Esophagus muscularis mucosa (tissue), 4 donors: ENCODE data around the gene TMEM255B. TPM values are rescaled to one million over a fixed set of nuclear protein-coding genes. Genes with fewer than 3 reads are reported as not detected.

Source experiments
- DNase-seq: peaks from one replicate; pipeline ENCODE4 v3.0.0-alpha.2; 2017; ENCODE audit errors: extremely low spot score
- H3K27ac ChIP-seq, 4 donors: fragments of 200-600 bp; sonication (generic); replicated peaks in 1 of 4; 1 replicate in 3 of 4; 2 replicates in 1 of 4; pipeline ENCODE4 v1.5.1; 2016 to 2019; ENCODE audit warnings: mild to moderate bottlenecking in 1 of 4
- H3K27me3 ChIP-seq, 4 donors: fragments of 200-600 bp; sonication (generic); one replicate each; pipeline versions ENCODE4 v1.5.1 to v1.6.0; 2016 to 2019
- H3K36me3 ChIP-seq, 4 donors: fragments of 200-600 bp; sonication (generic); one replicate each; pipeline ENCODE4 v1.5.1; 2016 to 2019
- H3K4me1 ChIP-seq, 4 donors: fragments of 200-600 bp; sonication (generic); one replicate each; pipeline ENCODE4 v1.5.1; 2016 to 2019
- H3K4me3 ChIP-seq, 4 donors: fragments of 200-600 bp; sonication (generic); 1 replicate in 2 of 4; 2 replicates in 2 of 4; pipeline ENCODE4 v1.5.1; 2016 to 2019; ENCODE audit warnings: mild to moderate bottlenecking in 4 of 4, moderate library complexity in 1 of 4
- H3K9me3 ChIP-seq, 4 donors: fragments of 200-600 bp; sonication (generic); 1 replicate in 3 of 4; 2 replicates in 1 of 4; pipeline ENCODE4 v1.5.1; 2016 to 2019
- CTCF ChIP-seq, 3 experiments: fragments of 200-600 bp in 2 of 3; fragments of 450-650 bp in 1 of 3; sonication (generic) in 2 of 3; IDR thresholded peaks; one replicate each; pipeline ENCODE4 v1.5.1; 2017 to 2019; ENCODE audit warnings: antibody characterized with exemption in 3 of 3, mild to moderate bottlenecking in 2 of 3, moderate library complexity in 1 of 3
- EP300 ChIP-seq: sonication (generic); formaldehyde crosslinking; IDR thresholded peaks from one replicate; pipeline ENCODE4 v1.6.1; 2017; ENCODE audit warnings: antibody characterized with exemption
- POLR2A ChIP-seq: fragments of 450-650 bp; IDR thresholded peaks from one replicate; pipeline ENCODE4 v1.6.1; 2017; ENCODE audit warnings: antibody characterized with exemption, moderate library complexity, mild to moderate bottlenecking, low read depth
- POLR2AphosphoS5 ChIP-seq, 2 donors: sonication (generic); formaldehyde crosslinking; IDR thresholded peaks; one replicate each; pipeline ENCODE4 v1.6.1; 2017; ENCODE audit warnings: antibody characterized with exemption in 2 of 2
- WGBS: methylation state at CpG from one replicate; pipeline ENCODE4 v1.1.5; 2018; 5-methylcytosine and 5-hydroxymethylcytosine counted together
- intact Hi-C: fragments of 100-400 bp; cut with DNase I; formaldehyde crosslinking; loops from one replicate; pipeline ENCODE4 v1.15.1; 2023
- total RNA-seq, 4 donors: library from RNA; depleted of rRNA; stranded (reverse); fragments of >200 nt; gene quantifications; one replicate each; pipeline versions ENCODE4 v1.1.0 to v1.2.1, GENCODE V29; 2016

The TMEM255B gene
- total RNA-seq, 4 donors from 2014 or later: 4.1 to 12.3 (median 10.7) TPM

GRCh38 chr13:113732176-113732960, 26.7 kb upstream of the TMEM255B start:
- 74% methylated on average over 16 of the region's 29 CpGs for WGBS
- DNase-seq: no peak
- intact Hi-C loops: no loop called here
- TF ChIP-seq POLR2A (no peak), CTCF (IDR thresholded peaks at IDR 0.05) (no peak), POLR2AphosphoS5 (IDR thresholded peaks at IDR 0.05) (no peak), EP300 (no peak)
- H3K36me3 ChIP-seq: no peaks in the 10 kb centered on the region
- H3K9me3 ChIP-seq: no peaks in the 10 kb centered on the region
- peaks cover 0 to 10% (median 0%) of the 10 kb centered on the region in 4 donors for H3K27me3 ChIP-seq
- no peak overlapping the region for H3K27ac ChIP-seq
- peaks cover 0 to 16% (median 11%) of the 10 kb centered on the region in 4 donors for H3K4me1 ChIP-seq
- no peak overlapping the region for H3K4me3 ChIP-seq

GRCh38 chr13:113732961-113733950, 25.8 kb upstream of the TMEM255B start:
- Histone ChIP-seq H3K9me3 (no peaks in the 10 kb centered on the region), H3K4me1 (peaks cover 0 to 16% (median 11%) of the 10 kb centered on the region in 4 donors), H3K36me3 (no peaks in the 10 kb centered on the region), H3K4me3 (no peak overlapping the region), H3K27ac (no peak overlapping the region), H3K27me3 (peaks cover 0 to 10% (median 0%) of the 10 kb centered on the region in 4 donors)
- no peak for TF ChIP-seq EP300
- TF ChIP-seq CTCF (IDR thresholded peaks at IDR 0.05): no peak
- TF ChIP-seq POLR2A: no peak
- no peak for TF ChIP-seq POLR2AphosphoS5 (IDR thresholded peaks at IDR 0.05)
- intact Hi-C loops: no loop called here
- 87% methylated on average over 41 of the region's 55 CpGs for WGBS
- DNase-seq: no peak

- Histone ChIP-seq H3K4me3 (no peak overlapping the region), H3K36me3 (no peaks in the 10 kb centered on the region), H3K4me1 (peaks cover 0 to 6% (median 3%) of the 10 kb centered on the region in 4 donors), H3K9me3 (no peaks in the 10 kb centered on the region), H3K27me3 (peaks cover 0 to 11% (median 0%) of the 10 kb centered on the region in 4 donors), H3K27ac (no peak overlapping the region)
- intact Hi-C loops: no loop called here
- no peak for TF ChIP-seq CTCF (IDR thresholded peaks at IDR 0.05)
- no peak for TF ChIP-seq EP300
- no peak for TF ChIP-seq POLR2A
- no peak for TF ChIP-seq POLR2AphosphoS5 (IDR thresholded peaks at IDR 0.05)
- no peak for DNase-seq
- WGBS: 85% methylated on average over 20 of the region's 26 CpGs
Observed at GRCh38 chr13:113734099-113734825, 24.8 kb upstream of the TMEM255B start.

GRCh38 chr13:113734826-113735125, 24.2 kb upstream of the TMEM255B start:
- WGBS: 75% methylated on average over 7 of the region's 8 CpGs

More at GRCh38 chr13:113734826-113735125, 24.2 kb upstream of the TMEM255B start:
- no peak overlapping the region for H3K4me3 ChIP-seq
- H3K9me3 ChIP-seq: no peaks in the 10 kb centered on the region
- no peaks in the 10 kb centered on the region for H3K36me3 ChIP-seq
- no peak for DNase-seq
- peaks cover 0 to under 1% (median 0%) of the 10 kb centered on the region in 4 donors for H3K4me1 ChIP-seq
- TF ChIP-seq POLR2A (no peak), POLR2AphosphoS5 (IDR thresholded peaks at IDR 0.05) (no peak), EP300 (no peak), CTCF (IDR thresholded peaks at IDR 0.05) (no peak)
- no peak overlapping the region for H3K27ac ChIP-seq
- intact Hi-C loops: no loop called here
- peaks cover 0 to 13% (median 0%) of the 10 kb centered on the region in 4 donors for H3K27me3 ChIP-seq
